GM20000 (cell line): ENCODE measurements around the gene EVL.

Source experiments
- DNase-seq: peaks from one replicate; pipeline ENCODE4 v3.0.0; 2012; ENCODE audit warnings: low spot score
- TF ChIP-seq, protein P1 (sequence below): IDR thresholded peaks from 2 replicates; pipeline ENCODE4 v1.5.1; 2012; ENCODE audit warnings: mild to moderate bottlenecking, control low read depth; ENCODE audit errors: extremely low read depth, missing control alignments

The EVL gene

DNA sequence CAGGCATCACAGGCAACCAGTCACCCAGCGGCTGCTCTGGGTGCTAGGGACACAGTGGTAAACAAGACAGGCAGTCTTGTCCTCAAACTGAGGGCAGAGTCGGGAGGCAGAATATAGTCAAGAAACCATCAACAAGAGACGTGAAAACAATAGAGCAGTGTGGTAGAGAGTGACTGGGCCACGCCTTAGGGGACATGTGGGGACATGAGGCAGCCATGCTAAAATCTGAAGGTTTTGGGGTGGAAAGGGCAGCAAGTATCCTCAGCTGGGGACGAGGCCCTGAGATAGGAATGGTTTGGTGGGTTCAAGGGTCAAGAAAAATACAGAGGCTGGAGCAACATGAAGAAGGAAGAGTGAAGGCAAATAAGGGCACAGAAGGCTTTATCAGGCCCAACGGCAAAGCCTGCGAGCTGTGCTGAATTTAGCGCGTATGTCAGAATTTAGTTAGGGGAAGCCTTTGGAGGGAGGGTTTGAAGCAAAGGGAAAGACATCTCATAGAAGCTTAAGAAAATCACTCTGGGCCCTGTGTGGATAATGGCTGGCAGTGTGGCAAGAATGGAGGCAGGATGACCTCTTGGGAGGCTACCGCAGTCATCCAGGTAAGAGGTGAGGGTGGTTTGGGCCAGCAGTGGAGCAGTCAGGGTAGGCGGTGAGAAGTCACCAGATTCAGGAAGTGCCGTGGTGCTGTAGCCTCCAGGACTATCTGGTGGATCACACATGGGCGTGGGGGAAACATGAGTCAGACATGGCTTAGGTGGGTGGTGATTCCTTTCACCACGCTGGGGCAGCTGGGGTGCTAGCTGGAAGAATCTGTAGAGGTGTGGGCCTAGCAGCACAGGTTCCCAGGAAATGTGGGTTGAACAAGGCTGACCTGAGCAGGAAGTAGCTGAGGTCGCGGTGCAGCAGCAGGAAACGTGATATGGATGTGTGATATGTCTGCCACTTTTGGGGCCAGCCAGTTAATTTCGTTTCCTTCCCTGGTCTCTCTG lies 3.0 kb downstream of the EVL start:
- DNase-seq, result peak; percentile 36
- TF ChIP-seq, protein P1, sequence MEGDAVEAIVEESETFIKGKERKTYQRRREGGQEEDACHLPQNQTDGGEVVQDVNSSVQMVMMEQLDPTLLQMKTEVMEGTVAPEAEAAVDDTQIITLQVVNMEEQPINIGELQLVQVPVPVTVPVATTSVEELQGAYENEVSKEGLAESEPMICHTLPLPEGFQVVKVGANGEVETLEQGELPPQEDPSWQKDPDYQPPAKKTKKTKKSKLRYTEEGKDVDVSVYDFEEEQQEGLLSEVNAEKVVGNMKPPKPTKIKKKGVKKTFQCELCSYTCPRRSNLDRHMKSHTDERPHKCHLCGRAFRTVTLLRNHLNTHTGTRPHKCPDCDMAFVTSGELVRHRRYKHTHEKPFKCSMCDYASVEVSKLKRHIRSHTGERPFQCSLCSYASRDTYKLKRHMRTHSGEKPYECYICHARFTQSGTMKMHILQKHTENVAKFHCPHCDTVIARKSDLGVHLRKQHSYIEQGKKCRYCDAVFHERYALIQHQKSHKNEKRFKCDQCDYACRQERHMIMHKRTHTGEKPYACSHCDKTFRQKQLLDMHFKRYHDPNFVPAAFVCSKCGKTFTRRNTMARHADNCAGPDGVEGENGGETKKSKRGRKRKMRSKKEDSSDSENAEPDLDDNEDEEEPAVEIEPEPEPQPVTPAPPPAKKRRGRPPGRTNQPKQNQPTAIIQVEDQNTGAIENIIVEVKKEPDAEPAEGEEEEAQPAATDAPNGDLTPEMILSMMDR, result no peak

DNA sequence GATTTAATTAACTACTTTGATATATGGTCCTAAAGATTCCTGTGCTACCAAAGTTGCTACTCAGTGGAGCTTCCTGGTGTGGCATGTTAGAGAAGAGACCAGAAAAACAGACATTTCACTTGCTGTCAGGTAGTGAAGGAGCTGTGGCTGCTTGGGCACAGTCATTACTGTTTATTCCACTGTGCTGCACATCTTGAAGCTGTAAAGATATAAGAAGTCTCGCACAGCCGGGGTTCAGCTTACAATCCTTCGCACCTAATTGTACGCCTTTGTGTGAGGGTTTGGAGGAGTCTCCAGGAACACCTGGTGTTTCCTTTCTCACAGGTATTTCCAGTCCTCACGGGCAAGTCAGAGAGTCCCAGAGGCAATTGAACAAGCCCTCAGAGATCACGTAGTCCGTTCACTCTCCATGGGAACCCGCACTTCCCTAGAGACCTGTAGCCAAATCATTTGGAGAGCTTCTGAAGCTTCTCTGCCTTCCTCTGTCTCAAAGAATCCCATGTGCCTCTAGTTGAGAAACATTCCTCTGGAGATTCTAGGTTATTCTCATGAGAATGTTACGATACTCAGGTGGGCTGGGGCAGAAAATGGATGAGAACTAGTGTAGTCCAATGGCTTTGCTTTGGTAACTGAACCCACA lies 4.1 kb downstream of the EVL start:
- TF ChIP-seq, protein P1, result no peak
- no peak for DNase-seq

DNA sequence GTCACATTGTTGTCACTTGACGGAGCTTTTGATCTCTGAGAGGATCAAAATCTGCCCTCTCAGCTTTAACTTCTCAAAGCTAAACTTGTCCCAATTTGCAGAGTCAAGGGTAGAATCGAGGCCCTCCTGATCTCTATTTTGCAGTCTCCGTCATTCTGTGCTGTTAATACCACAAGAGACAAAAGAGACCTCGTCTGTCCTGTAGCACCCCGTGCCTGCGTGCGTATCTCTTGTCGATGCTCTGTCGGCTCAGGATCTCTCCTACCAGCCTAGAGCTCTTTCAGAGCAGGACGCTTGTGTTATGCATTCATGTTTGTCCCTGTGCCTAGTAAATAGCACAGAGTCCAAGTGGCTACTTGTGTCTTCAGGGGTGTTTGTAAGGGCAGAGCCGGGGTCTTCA lies 5.1 kb downstream of the EVL start:
- TF ChIP-seq, protein P1, result no peak
- no peak for DNase-seq

DNA sequence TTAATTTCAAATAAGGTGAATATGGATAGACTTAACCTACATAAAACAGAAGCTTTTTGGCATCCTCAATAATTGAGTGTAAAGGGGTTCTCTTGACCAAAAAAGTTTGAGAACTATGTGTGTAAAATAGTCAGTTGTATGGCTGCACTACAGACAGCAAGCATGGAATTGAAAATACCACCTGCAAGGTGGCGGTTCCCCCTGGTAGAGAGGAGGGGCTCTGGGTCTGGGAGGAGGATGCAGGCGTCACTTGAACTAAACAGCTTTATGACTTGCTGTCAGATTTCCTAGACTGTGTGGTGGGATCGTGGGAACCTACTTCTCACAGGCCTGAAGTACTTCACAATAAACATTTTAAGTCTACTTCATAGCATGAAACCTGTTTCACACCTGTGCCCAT lies 6.3 kb downstream of the EVL start:
- TF ChIP-seq, protein P1, result no peak
- DNase-seq, result no peak

DNA sequence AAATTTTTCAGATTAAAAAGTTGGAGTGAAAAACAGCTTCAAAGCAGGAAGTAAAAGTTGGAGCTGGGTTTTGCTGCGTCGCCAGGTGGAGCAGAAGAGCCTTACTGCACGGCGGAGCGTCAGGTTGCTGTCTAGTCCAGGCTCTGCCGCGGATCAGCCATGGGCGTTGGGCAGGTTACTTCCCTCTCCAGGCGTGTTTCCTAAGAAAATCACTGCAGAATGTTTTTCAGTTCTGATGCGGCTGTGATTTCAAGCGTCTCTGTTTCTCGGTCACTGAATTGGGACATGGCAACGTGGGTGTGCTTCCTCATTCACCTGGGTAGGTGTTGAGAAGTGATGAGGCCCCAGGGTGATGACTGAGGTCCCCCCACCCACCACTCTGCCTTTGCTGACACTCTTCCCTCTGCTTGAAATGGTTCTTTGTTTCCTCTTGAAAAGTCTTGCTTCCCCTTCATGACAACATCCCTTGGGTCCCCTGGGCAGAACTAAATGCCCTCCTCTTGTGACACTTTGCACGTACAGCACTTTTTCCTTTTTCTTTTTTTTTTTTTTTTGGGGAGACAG lies 7.6 kb downstream of the EVL start:
- DNase-seq, result peak; percentile 36
- TF ChIP-seq, protein P1, result peak; percentile 49

DNA sequence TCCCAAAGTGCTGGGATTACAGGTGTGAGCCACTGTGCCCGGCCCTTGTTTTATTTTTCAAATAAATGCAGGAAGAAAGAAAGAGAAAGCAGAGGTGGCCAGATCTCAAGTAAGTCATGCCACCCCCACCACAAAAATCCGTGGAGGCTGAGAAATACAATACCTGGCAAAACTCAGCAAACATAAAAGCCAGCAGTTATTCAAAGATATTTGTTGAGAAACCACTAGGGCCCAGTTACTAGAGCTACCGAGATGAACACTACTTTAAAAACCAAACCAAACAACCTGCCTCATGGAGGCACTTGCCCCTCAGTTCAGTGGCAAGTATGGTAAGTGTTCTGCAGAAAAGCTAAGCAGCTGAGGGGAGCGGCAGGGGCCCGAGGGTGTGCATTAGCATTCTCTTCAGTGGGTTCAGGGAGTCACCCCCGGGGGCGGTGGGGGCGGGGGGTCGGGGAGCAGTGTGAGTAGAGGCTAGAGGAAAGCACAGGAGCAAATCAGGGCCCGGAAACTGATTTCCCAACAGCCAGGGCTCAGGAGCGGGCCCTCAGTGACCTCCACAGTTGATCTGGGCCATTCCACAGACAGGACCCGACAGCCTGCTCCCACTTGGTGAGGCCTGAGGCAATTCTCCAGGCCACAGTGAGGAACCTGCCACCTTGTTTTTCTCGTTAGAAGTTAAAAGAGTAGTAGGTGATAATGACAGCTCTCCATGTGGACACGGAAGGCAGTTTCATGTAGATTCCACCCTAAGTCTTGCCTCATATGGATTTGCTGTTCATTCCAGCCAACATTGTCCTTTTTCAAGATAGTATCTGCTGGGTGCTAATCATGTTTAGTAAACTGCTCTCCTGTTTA lies 8.6 kb downstream of the EVL start:
- no peak for DNase-seq
- TF ChIP-seq, protein P1, result no peak
